ENCODE results near the gene KRTAP10-3.

GRCh38 chr21:44578371-44579055 is 19.9 kb upstream of the KRTAP10-3 start:
- TF ChIP-seq GZF1 (CRISPR knock-in tag; IDR thresholded peaks at IDR 0.05) (no peak), MAZ (IDR thresholded peaks at IDR 0.05; ENCODE audit: borderline replicate concordance, low read depth, low read length) (no peak), MAZ (CRISPR knock-in tag; IDR thresholded peaks at IDR 0.05; ENCODE audit: low read depth) (no peak)
